ENCODE measurements around the gene TSC22D1. TPM values are rescaled to one million over a fixed set of nuclear protein-coding genes. Genes with fewer than 3 reads are reported as not detected.

The TSC22D1 gene
- total RNA-seq, 2 donors from 2014 or later: 95.9 to 107 TPM

DNA sequence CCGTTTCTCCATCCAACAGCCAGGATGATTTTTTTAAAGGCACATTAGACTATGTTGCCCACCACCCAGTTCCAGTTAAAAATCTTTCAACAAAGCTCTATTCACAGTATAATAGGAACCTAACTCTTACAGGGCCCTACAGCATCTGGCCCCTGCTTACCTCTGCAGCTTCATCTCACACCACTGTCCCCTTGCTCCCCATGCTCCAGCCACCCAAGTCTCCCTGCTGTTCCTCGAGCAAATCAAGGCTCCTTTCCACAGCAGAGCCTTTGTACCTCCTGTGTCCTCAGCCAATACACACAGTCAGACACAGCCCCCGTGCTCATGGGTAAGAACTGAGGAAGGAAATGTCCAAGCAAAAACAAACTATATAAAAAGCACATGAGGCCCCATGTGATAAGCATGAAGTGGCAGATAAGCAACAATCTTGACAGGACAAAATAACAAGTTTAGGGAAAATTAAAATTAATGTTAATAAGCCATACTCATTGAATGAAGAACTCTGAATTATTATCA lies 67.5 kb downstream of the TSC22D1 start:
- Mint-ChIP-seq H3K27ac (no peak overlapping the region), H3K4me3 (no peak overlapping the region), H3K36me3 (ENCODE audit: low read depth) (peaks cover 26% of the 10 kb centered on the region), H3K4me1 (peaks cover 24% of the 10 kb centered on the region), H3K9me3 (no peaks in the 10 kb centered on the region), H3K27me3 (ENCODE audit: insufficient read depth) (no peaks in the 10 kb centered on the region)
- TF ChIP-seq, protein P1, sequence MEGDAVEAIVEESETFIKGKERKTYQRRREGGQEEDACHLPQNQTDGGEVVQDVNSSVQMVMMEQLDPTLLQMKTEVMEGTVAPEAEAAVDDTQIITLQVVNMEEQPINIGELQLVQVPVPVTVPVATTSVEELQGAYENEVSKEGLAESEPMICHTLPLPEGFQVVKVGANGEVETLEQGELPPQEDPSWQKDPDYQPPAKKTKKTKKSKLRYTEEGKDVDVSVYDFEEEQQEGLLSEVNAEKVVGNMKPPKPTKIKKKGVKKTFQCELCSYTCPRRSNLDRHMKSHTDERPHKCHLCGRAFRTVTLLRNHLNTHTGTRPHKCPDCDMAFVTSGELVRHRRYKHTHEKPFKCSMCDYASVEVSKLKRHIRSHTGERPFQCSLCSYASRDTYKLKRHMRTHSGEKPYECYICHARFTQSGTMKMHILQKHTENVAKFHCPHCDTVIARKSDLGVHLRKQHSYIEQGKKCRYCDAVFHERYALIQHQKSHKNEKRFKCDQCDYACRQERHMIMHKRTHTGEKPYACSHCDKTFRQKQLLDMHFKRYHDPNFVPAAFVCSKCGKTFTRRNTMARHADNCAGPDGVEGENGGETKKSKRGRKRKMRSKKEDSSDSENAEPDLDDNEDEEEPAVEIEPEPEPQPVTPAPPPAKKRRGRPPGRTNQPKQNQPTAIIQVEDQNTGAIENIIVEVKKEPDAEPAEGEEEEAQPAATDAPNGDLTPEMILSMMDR (conservative IDR thresholded peaks at IDR 0.05): no peak
- Histone ChIP-seq H3K4me1 (ENCODE audit: control insufficient read depth, insufficient read depth, low read length) (no peaks in the 10 kb centered on the region), H3K4me3 (ENCODE audit: low read length) (no peak overlapping the region), H3K27ac (ENCODE audit: low read depth, low read length) (no peak overlapping the region), H3K36me3 (ENCODE audit: control insufficient read depth, insufficient read depth, low read length) (peaks cover 9% of the 10 kb centered on the region), H3K9ac (ENCODE audit: extremely low read depth, low read length, poor library complexity, severe bottlenecking) (no peak overlapping the region), H3K9me3 (ENCODE audit: control insufficient read depth, low read length) (no peaks in the 10 kb centered on the region), H3K27me3 (ENCODE audit: control insufficient read depth, insufficient read depth, low read length, poor library complexity, severe bottlenecking) (no peaks in the 10 kb centered on the region)
- WGBS, 2 experiments (ENCODE audit: insufficient coverage in 1 of 2, insufficient read length in 1 of 2): 89 to 100% methylated on average over 1 to 3 of the region's 3 CpGs
- no peak for DNase-seq

DNA sequence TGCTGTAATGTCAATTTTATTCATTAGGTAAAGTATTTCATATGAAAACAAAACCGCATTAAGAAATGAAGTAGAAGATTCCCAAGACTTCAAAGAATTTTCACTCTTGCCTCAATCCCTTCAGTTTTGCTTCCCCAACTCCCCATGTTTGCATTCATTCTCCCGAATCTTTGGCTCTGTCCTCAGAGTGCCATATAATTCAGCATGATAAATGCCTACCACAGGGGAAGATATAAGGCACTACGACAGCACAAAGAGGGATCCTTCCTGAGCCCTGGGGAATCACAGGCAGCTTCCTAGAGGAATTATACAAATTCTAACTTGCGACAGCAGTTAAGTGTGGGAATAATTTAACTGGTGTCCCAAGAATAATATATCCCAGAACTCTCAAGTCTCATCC lies 68.5 kb downstream of the TSC22D1 start:
- H3K9me3 Mint-ChIP-seq: no peaks in the 10 kb centered on the region
- peaks cover 21% of the 10 kb centered on the region for H3K4me1 Mint-ChIP-seq
- no peaks in the 10 kb centered on the region for H3K27me3 Mint-ChIP-seq (ENCODE audit: insufficient read depth)
- no peaks in the 10 kb centered on the region for H3K27me3 ChIP-seq (ENCODE audit: control insufficient read depth, insufficient read depth, low read length, poor library complexity, severe bottlenecking)
- WGBS, 2 experiments (ENCODE audit: insufficient coverage in 1 of 2, insufficient read length in 1 of 2): 85% methylated on average over 3 of the region's 4 CpGs; no CpG with 5 or more reads in 1 of the 2 experiments
- H3K27ac Mint-ChIP-seq: no peak overlapping the region
- H3K27ac ChIP-seq (ENCODE audit: low read depth, low read length): no peak overlapping the region
- H3K4me1 ChIP-seq (ENCODE audit: control insufficient read depth, insufficient read depth, low read length): no peaks in the 10 kb centered on the region
- TF ChIP-seq, protein P1 (conservative IDR thresholded peaks at IDR 0.05): no peak
- H3K4me3 Mint-ChIP-seq: no peak overlapping the region
- no peak for DNase-seq
- H3K4me3 ChIP-seq (ENCODE audit: low read length): no peak overlapping the region
- peaks cover 12% of the 10 kb centered on the region for H3K36me3 ChIP-seq (ENCODE audit: control insufficient read depth, insufficient read depth, low read length)
- peaks cover 20% of the 10 kb centered on the region for H3K36me3 Mint-ChIP-seq (ENCODE audit: low read depth)
- no peak overlapping the region for H3K9ac ChIP-seq (ENCODE audit: extremely low read depth, low read length, poor library complexity, severe bottlenecking)
- no peaks in the 10 kb centered on the region for H3K9me3 ChIP-seq (ENCODE audit: control insufficient read depth, low read length)

DNA sequence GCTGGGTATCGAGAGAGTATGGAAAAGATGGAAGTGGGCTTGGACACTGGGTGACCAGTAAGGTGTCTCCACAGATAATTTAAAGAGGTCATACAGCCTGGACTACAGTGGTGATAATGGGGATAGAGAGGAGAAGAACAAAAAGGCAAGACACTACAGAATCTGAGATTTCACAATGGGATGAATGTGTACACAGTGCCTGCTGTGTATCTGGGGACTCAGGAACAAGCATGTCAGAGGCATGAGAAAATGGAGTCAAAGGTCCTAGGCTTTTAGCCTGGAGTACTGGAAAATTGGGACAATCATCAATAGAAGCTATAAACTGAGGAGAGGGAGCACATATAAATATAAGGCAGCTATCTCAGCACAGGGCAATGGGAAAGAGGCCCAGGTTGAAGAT lies 69.4 kb downstream of the TSC22D1 start:
- no peak overlapping the region for H3K9ac ChIP-seq (ENCODE audit: extremely low read depth, low read length, poor library complexity, severe bottlenecking)
- no peak overlapping the region for H3K27ac Mint-ChIP-seq

More for the DNA sequence above, 69.4 kb downstream of the TSC22D1 start:
- Histone ChIP-seq H3K4me1 (ENCODE audit: control insufficient read depth, insufficient read depth, low read length) (no peaks in the 10 kb centered on the region), H3K27me3 (ENCODE audit: control insufficient read depth, insufficient read depth, low read length, poor library complexity, severe bottlenecking) (no peaks in the 10 kb centered on the region), H3K9me3 (ENCODE audit: control insufficient read depth, low read length) (no peaks in the 10 kb centered on the region), H3K4me3 (ENCODE audit: low read length) (no peak overlapping the region), H3K36me3 (ENCODE audit: control insufficient read depth, insufficient read depth, low read length) (peaks cover 12% of the 10 kb centered on the region), H3K27ac (ENCODE audit: low read depth, low read length) (no peak overlapping the region)
- peaks cover 14% of the 10 kb centered on the region for H3K36me3 Mint-ChIP-seq (ENCODE audit: low read depth)
- WGBS, 2 experiments (ENCODE audit: insufficient coverage in 1 of 2, insufficient read length in 1 of 2): 98 to 100% methylated on average over 1 of the region's 1 CpG
- DNase-seq: no peak
- no peaks in the 10 kb centered on the region for H3K27me3 Mint-ChIP-seq (ENCODE audit: insufficient read depth)
- H3K9me3 Mint-ChIP-seq: no peaks in the 10 kb centered on the region
- peaks cover 21% of the 10 kb centered on the region for H3K4me1 Mint-ChIP-seq
- no peak overlapping the region for H3K4me3 Mint-ChIP-seq
- TF ChIP-seq, protein P1 (conservative IDR thresholded peaks at IDR 0.05): no peak
